HFF-Myc (cell line): Measurements from ENCODE around the gene HNF1A.

ENCODE experiments used
- DNase-seq: peaks from one replicate; pipeline ENCODE4 v3.0.0-alpha.2; 2011; ENCODE audit warnings: low read depth; ENCODE audit errors: extremely low read depth
- H3K4me3 ChIP-seq: replicated peaks from 2 replicates; pipeline ENCODE4 v1.5.1; 2011; ENCODE audit warnings: low read depth, mild to moderate bottlenecking, control low read depth, low read length
- CTCF ChIP-seq: IDR thresholded peaks from 2 replicates; pipeline ENCODE4 v1.5.1; 2012; ENCODE audit warnings: mild to moderate bottlenecking, low read depth, low read length, control low read depth; ENCODE audit errors: missing control alignments

The HNF1A gene

GRCh38 chr12:120933786-120934185 lies 44.6 kb upstream of the HNF1A start:
- H3K4me3 ChIP-seq, result no peak overlapping the region
- no peak for DNase-seq
- TF ChIP-seq CTCF, result no peak

- no peak for DNase-seq
- no peak for TF ChIP-seq CTCF
- no peak overlapping the region for H3K4me3 ChIP-seq
Measured at GRCh38 chr12:120936197-120936596, 42.1 kb upstream of the HNF1A start.

- no peak for DNase-seq
- no peak for TF ChIP-seq CTCF
- H3K4me3 ChIP-seq, result no peak overlapping the region
Measured at GRCh38 chr12:120938496-120938895, 39.8 kb upstream of the HNF1A start.

- no peak for TF ChIP-seq CTCF
Measured at GRCh38 chr12:120939523-120939922, 38.8 kb upstream of the HNF1A start.

GRCh38 chr12:120940006-120940405 lies 38.3 kb upstream of the HNF1A start:
- no peak overlapping the region for H3K4me3 ChIP-seq
- TF ChIP-seq CTCF, result no peak
- no peak for DNase-seq

More at GRCh38 chr12:120939523-120939922, 38.8 kb upstream of the HNF1A start:
- H3K4me3 ChIP-seq, result no peak overlapping the region
- DNase-seq, result no peak

- no peak for TF ChIP-seq CTCF
- DNase-seq, result no peak
- no peak overlapping the region for H3K4me3 ChIP-seq
Measured at GRCh38 chr12:120940799-120941198, 37.5 kb upstream of the HNF1A start.

GRCh38 chr12:120941412-120941811 lies 36.9 kb upstream of the HNF1A start:
- no peak overlapping the region for H3K4me3 ChIP-seq
- DNase-seq, result no peak
- no peak for TF ChIP-seq CTCF
